Measurements from ENCODE around the gene NEURL3.

GRCh38 chr2:96533292-96534073, 28.3 kb upstream of the NEURL3 start:
- TF ChIP-seq CTCF (IDR thresholded peaks at IDR 0.05) (no peak), POLR2A (IDR thresholded peaks at IDR 0.05) (no peak)

All from adrenal gland (tissue), 5 donors.